ENCODE results near the gene XYLB.
"Not testable (repeated sequence)": the region's sequence is repeated elsewhere in the genome, so short reads cannot be mapped to it uniquely, and the experiment has no call there.

The XYLB gene

GRCh38 chr3:38346587-38347410 lies at the start of gene XYLB:
Gene XYLB (plus strand): TSS chr3:38346785. CDS start chr3:38346869, 84 bp downstream.
- peak; percentile 87 for DNase-seq

- not testable (repeated sequence) for DNase-seq
These were observed 49.5 kb upstream of the XYLB start for GRCh38 chr3:38297053-38297452.

- DNase-seq: no peak
These were observed 49.0 kb upstream of the XYLB start for GRCh38 chr3:38297537-38297936.

- peak; percentile 14 for DNase-seq
These were observed 48.5 kb upstream of the XYLB start for GRCh38 chr3:38297947-38298711.

- no peak for DNase-seq
These were observed 39.6 kb upstream of the XYLB start for GRCh38 chr3:38306941-38307340.

GRCh38 chr3:38307599-38307998 lies 39.0 kb upstream of the XYLB start:
- no peak for DNase-seq

GRCh38 chr3:38308456-38308855 lies 38.1 kb upstream of the XYLB start:
- no peak for DNase-seq

- DNase-seq: no peak
These were observed 35.1 kb upstream of the XYLB start for GRCh38 chr3:38311476-38311875.

- no peak for DNase-seq
These were observed 34.6 kb upstream of the XYLB start for GRCh38 chr3:38311941-38312340.

GRCh38 chr3:38312356-38312755 lies 34.2 kb upstream of the XYLB start:
- no peak for DNase-seq

GRCh38 chr3:38313263-38313662 lies 33.3 kb upstream of the XYLB start:
- DNase-seq: no peak

- no peak for DNase-seq
These were observed 32.9 kb upstream of the XYLB start for GRCh38 chr3:38313695-38314094.

GRCh38 chr3:38314112-38314763 lies 32.3 kb upstream of the XYLB start:
- no peak for DNase-seq

- DNase-seq: no peak
These were observed 31.7 kb upstream of the XYLB start for GRCh38 chr3:38314764-38315487.

GRCh38 chr3:38315488-38316230 lies 30.9 kb upstream of the XYLB start:
- no peak for DNase-seq

GRCh38 chr3:38316356-38317191 lies 30.0 kb upstream of the XYLB start:
- DNase-seq: no peak

- DNase-seq: no peak
These were observed 29.3 kb upstream of the XYLB start for GRCh38 chr3:38317192-38317759.

GRCh38 chr3:38318766-38319671 lies 27.6 kb upstream of the XYLB start:
- no peak for DNase-seq

GRCh38 chr3:38320638-38321037 lies 25.9 kb upstream of the XYLB start:
- not testable (repeated sequence) for DNase-seq

GRCh38 chr3:38323060-38323459 lies 23.5 kb upstream of the XYLB start:
- DNase-seq: no peak
